Esophagus muscularis mucosa (tissue), 4 donors: ENCODE results near the gene DNAH17.

Source experiments
- CTCF ChIP-seq, 3 experiments: fragments of 200-600 bp in 2 of 3; fragments of 450-650 bp in 1 of 3; sonication (generic) in 2 of 3; IDR thresholded peaks; one replicate each; pipeline ENCODE4 v1.5.1; 2017 to 2019; ENCODE audit warnings: antibody characterized with exemption in 3 of 3, mild to moderate bottlenecking in 2 of 3, moderate library complexity in 1 of 3
- EP300 ChIP-seq: sonication (generic); formaldehyde crosslinking; IDR thresholded peaks from one replicate; pipeline ENCODE4 v1.6.1; 2017; ENCODE audit warnings: antibody characterized with exemption
- POLR2A ChIP-seq: fragments of 450-650 bp; IDR thresholded peaks from one replicate; pipeline ENCODE4 v1.6.1; 2017; ENCODE audit warnings: antibody characterized with exemption, moderate library complexity, mild to moderate bottlenecking, low read depth
- POLR2AphosphoS5 ChIP-seq, 2 donors: sonication (generic); formaldehyde crosslinking; IDR thresholded peaks; one replicate each; pipeline ENCODE4 v1.6.1; 2017; ENCODE audit warnings: antibody characterized with exemption in 2 of 2

GRCh38 chr17:78426293-78426879 lies 150.8 kb downstream of the DNAH17 start:
- TF ChIP-seq CTCF (IDR thresholded peaks at IDR 0.05), result no peak
- TF ChIP-seq POLR2A, result no peak
- TF ChIP-seq EP300, result no peak
- no peak for TF ChIP-seq POLR2AphosphoS5 (IDR thresholded peaks at IDR 0.05)
